ENCODE data around the gene PTPRT.

PTPRT gene

GRCh38 chr20:42366626-42367025 lies 823.1 kb downstream of the PTPRT start:
- DNase-seq = peak; percentile 63
- in situ Hi-C loops (cut with HindIII; ENCODE audit: low pct_ligation_motif_present, low pct_unique_long_range_greater_than_20kb, low sequenced_read_pairs) = no loop called here

GRCh38 chr20:42364446-42364845 lies 825.3 kb downstream of the PTPRT start:
- in situ Hi-C loops (cut with HindIII; ENCODE audit: low pct_ligation_motif_present, low pct_unique_long_range_greater_than_20kb, low sequenced_read_pairs) = no loop called here
- no peak for DNase-seq

- in situ Hi-C loops (cut with HindIII; ENCODE audit: low pct_ligation_motif_present, low pct_unique_long_range_greater_than_20kb, low sequenced_read_pairs) = no loop called here
- DNase-seq = no peak
Measured at GRCh38 chr20:42361402-42361970, 828.2 kb downstream of the PTPRT start.

- no peak for DNase-seq
- in situ Hi-C loops (cut with HindIII; ENCODE audit: low pct_ligation_motif_present, low pct_unique_long_range_greater_than_20kb, low sequenced_read_pairs) = no loop called here
Measured at GRCh38 chr20:42360621-42361020, 829.1 kb downstream of the PTPRT start.

GRCh38 chr20:42359617-42360016 lies 830.1 kb downstream of the PTPRT start:
- in situ Hi-C loops (cut with HindIII; ENCODE audit: low pct_ligation_motif_present, low pct_unique_long_range_greater_than_20kb, low sequenced_read_pairs) = no loop called here
- DNase-seq = no peak

- no peak for DNase-seq
- in situ Hi-C loops (cut with HindIII; ENCODE audit: low pct_ligation_motif_present, low pct_unique_long_range_greater_than_20kb, low sequenced_read_pairs) = no loop called here
Measured at GRCh38 chr20:42352096-42352495, 837.6 kb downstream of the PTPRT start.

GRCh38 chr20:42350521-42350920 lies 839.2 kb downstream of the PTPRT start:
- in situ Hi-C loops (cut with HindIII; ENCODE audit: low pct_ligation_motif_present, low pct_unique_long_range_greater_than_20kb, low sequenced_read_pairs) = no loop called here
- DNase-seq = no peak

- DNase-seq = no peak
- in situ Hi-C loops (cut with HindIII; ENCODE audit: low pct_ligation_motif_present, low pct_unique_long_range_greater_than_20kb, low sequenced_read_pairs) = no loop called here
Measured at GRCh38 chr20:42346189-42347170, 843.2 kb downstream of the PTPRT start.

GRCh38 chr20:42341654-42342053 lies 848.1 kb downstream of the PTPRT start:
- DNase-seq = no peak
- in situ Hi-C loops (cut with HindIII; ENCODE audit: low pct_ligation_motif_present, low pct_unique_long_range_greater_than_20kb, low sequenced_read_pairs) = no loop called here

- in situ Hi-C loops (cut with HindIII; ENCODE audit: low pct_ligation_motif_present, low pct_unique_long_range_greater_than_20kb, low sequenced_read_pairs) = no loop called here
Measured at GRCh38 chr20:42340368-42340767, 849.3 kb downstream of the PTPRT start.

GRCh38 chr20:42338294-42339201 lies 851.2 kb downstream of the PTPRT start:
- DNase-seq = no peak

More at GRCh38 chr20:42340368-42340767, 849.3 kb downstream of the PTPRT start:
- DNase-seq = no peak

GRCh38 chr20:42336576-42336975 lies 853.1 kb downstream of the PTPRT start:
- in situ Hi-C loops (cut with HindIII; ENCODE audit: low pct_ligation_motif_present, low pct_unique_long_range_greater_than_20kb, low sequenced_read_pairs) = no loop called here
- no peak for DNase-seq

More at GRCh38 chr20:42338294-42339201, 851.2 kb downstream of the PTPRT start:
- in situ Hi-C loops (cut with HindIII; ENCODE audit: low pct_ligation_motif_present, low pct_unique_long_range_greater_than_20kb, low sequenced_read_pairs) = no loop called here

- in situ Hi-C loops (cut with HindIII; ENCODE audit: low pct_ligation_motif_present, low pct_unique_long_range_greater_than_20kb, low sequenced_read_pairs) = no loop called here
- DNase-seq = no peak
Measured at GRCh38 chr20:42319252-42320013, 870.3 kb downstream of the PTPRT start.

GRCh38 chr20:42313704-42314103 lies 876.0 kb downstream of the PTPRT start:
- in situ Hi-C loops (cut with HindIII; ENCODE audit: low pct_ligation_motif_present, low pct_unique_long_range_greater_than_20kb, low sequenced_read_pairs) = no loop called here
- no peak for DNase-seq

GRCh38 chr20:42309050-42309449 lies 880.7 kb downstream of the PTPRT start:
- no peak for DNase-seq
- in situ Hi-C loops (cut with HindIII; ENCODE audit: low pct_ligation_motif_present, low pct_unique_long_range_greater_than_20kb, low sequenced_read_pairs) = no loop called here

GRCh38 chr20:42308171-42308570 lies 881.5 kb downstream of the PTPRT start:
- in situ Hi-C loops (cut with HindIII; ENCODE audit: low pct_ligation_motif_present, low pct_unique_long_range_greater_than_20kb, low sequenced_read_pairs) = no loop called here
- no peak for DNase-seq

- DNase-seq = no peak
- in situ Hi-C loops (cut with HindIII; ENCODE audit: low pct_ligation_motif_present, low pct_unique_long_range_greater_than_20kb, low sequenced_read_pairs) = no loop called here
Measured at GRCh38 chr20:42295592-42295991, 894.1 kb downstream of the PTPRT start.

- in situ Hi-C loops (cut with HindIII; ENCODE audit: low pct_ligation_motif_present, low pct_unique_long_range_greater_than_20kb, low sequenced_read_pairs) = no loop called here
- DNase-seq = no peak
Measured at GRCh38 chr20:42294976-42295375, 894.7 kb downstream of the PTPRT start.

Data from ACHN (cell line).